ENCODE measurements around the gene BBS9. TPM values are rescaled to one million over a fixed set of nuclear protein-coding genes. Genes with fewer than 3 reads are reported as not detected.

The BBS9 gene
- total RNA-seq, 1 experiment from 2014 or later = 4.7 TPM

DNA sequence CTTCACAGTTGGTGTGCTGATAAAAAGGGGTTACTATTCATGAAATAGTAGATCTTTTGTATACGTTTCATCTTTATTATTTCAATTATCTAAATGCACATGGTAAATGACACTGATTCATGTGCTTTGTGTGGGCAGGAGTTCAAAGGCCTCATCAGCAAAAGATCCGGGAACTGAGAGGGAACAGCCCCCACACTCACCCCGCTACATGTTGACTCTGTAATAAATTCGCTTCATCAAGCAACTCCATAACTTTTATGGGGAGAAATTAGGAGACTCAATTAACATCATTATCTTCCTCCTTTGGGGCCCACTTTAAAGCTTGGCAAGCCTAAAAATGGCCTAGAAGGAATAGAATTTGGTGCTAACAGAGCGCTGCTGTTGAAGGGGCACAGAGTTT lies 525.3 kb downstream of the BBS9 start:
- DNase-seq = no peak
- H3K36me3 Mint-ChIP-seq (ENCODE audit: insufficient read depth, unreplicated experiment) = no peaks in the 10 kb centered on the region

More for the DNA sequence above, 525.3 kb downstream of the BBS9 start:
- H3K9me3 ChIP-seq = no peaks in the 10 kb centered on the region
- Mint-ChIP-seq H3K27ac (ENCODE audit: unreplicated experiment) (no peak overlapping the region), H3K9me3 (ENCODE audit: unreplicated experiment) (no peaks in the 10 kb centered on the region), H3K4me1 (ENCODE audit: low read depth, unreplicated experiment) (no peaks in the 10 kb centered on the region), H3K4me3 (ENCODE audit: unreplicated experiment) (no peak overlapping the region), H3K27me3 (ENCODE audit: insufficient read depth, unreplicated experiment) (peaks cover 14% of the 10 kb centered on the region)
- no peak overlapping the region for H3K4me3 ChIP-seq (ENCODE audit: low read depth, low read length)
- POLR2A ChIA-PET = no interaction called here
- TF ChIP-seq CTCF (IDR thresholded peaks at IDR 0.05; ENCODE audit: insufficient read depth in 1 of 2, low read depth in 1 of 2, low read length in 1 of 2, severe bottlenecking in 1 of 2, unreplicated experiment in 1 of 2) = no peak
- CTCF ChIA-PET = no interaction called here
- BruUV-seq (replicated peaks) = no TSS peak
- H3K4me1 ChIP-seq = no peaks in the 10 kb centered on the region
- H3K27me3 ChIP-seq (replicated peaks; ENCODE audit: control insufficient read depth, insufficient read depth, low read length) = no peaks in the 10 kb centered on the region
- intact Hi-C loops (cut with micrococcal nuclease; ENCODE audit: unreplicated experiment) = no loop called here
- no peaks in the 10 kb centered on the region for H3K36me3 ChIP-seq (ENCODE audit: control insufficient read depth, insufficient read depth, low read length)

Other genes with a start within 250 kb of the BBS9 start
- 30.2 and 30.8 TPM in 2 replicates for gene KBTBD2, start 237.8 kb upstream of the BBS9 start, total RNA-seq (2022)
- 74.3 and 82.6 TPM in 2 replicates for gene FKBP9, start 172.1 kb upstream of the BBS9 start, total RNA-seq (2022)
- 32.6 and 38.9 TPM in 2 replicates for gene NT5C3A, start 66.8 kb upstream of the BBS9 start, total RNA-seq (2022)
- gene RP9, start 20.2 kb upstream of the BBS9 start, total RNA-seq (2022) = 20.3 and 22.2 TPM in 2 replicates